SU-DHL-6 (cell line): Measurements from ENCODE around the gene VAC14.

ENCODE experiments used
- CTCF ChIP-seq: fragments of 200-600 bp; sonication (generic); IDR thresholded peaks from one replicate; pipeline ENCODE4 v1.5.1; 2017; ENCODE audit warnings: antibody characterized with exemption, mild to moderate bottlenecking, low read length, moderate library complexity; ENCODE audit not compliant: insufficient read depth, poor library complexity, severe bottlenecking
- EZH2phosphoT487 ChIP-seq: fragments of 200-600 bp; sonication (generic), shearing (Covaris generic); conservative IDR thresholded peaks from 2 replicates; pipeline ENCODE4 v1.6.1; 2018; ENCODE audit warnings: mild to moderate bottlenecking, antibody characterized with exemption, low read length, moderate library complexity, mixed read lengths

- TF ChIP-seq CTCF, result no peak
- TF ChIP-seq EZH2phosphoT487, result no peak
Observed at GRCh38 chr16:70665806-70666735, 134.9 kb downstream of the VAC14 start.
